Activated naive CD4-positive, alpha-beta T cell treated with anti-CD3 and anti-CD28 coated beads for 36 hours (primary cell): Measurements from ENCODE around the gene RBBP5. TPM values are rescaled to one million over a fixed set of nuclear protein-coding genes. Genes with fewer than 3 reads are reported as not detected.

ENCODE experiments used
- CTCF ChIA-PET: fragments of 350-600 bp; sonication (Branson Sonifier 250); formaldehyde crosslinking; loops from one replicate; lab custom pipeline; 2021; ENCODE audit warnings: antibody characterized with exemption; lab: Charles Lee
- DNase-seq: peaks from one replicate; pipeline ENCODE4 v3.0.0-alpha.2; 2020
- H3K27ac Mint-ChIP-seq: one replicate; pipeline ENCODE4 v1.8.0; 2021; ENCODE audit warnings: mild to moderate bottlenecking, mixed read lengths
- H3K27me3 Mint-ChIP-seq: one replicate; pipeline ENCODE4 v1.8.0; 2021; ENCODE audit warnings: low read depth, mixed read lengths
- H3K36me3 Mint-ChIP-seq: one replicate; pipeline ENCODE4 v1.8.0; 2021; ENCODE audit warnings: low read depth, mixed read lengths
- H3K4me1 Mint-ChIP-seq: one replicate; pipeline ENCODE4 v1.8.0; 2021; ENCODE audit warnings: low read depth, mixed read lengths
- H3K4me3 Mint-ChIP-seq: one replicate; pipeline ENCODE4 v1.8.0; 2021; ENCODE audit warnings: mild to moderate bottlenecking, moderate library complexity, mixed read lengths
- H3K9me3 Mint-ChIP-seq: one replicate; pipeline ENCODE4 v1.8.0; 2021; ENCODE audit warnings: mixed read lengths
- intact Hi-C: fragments of 100-400 bp; cut with micrococcal nuclease; formaldehyde crosslinking; loops from one replicate; pipeline ENCODE4 v1.15.1; 2023
- total RNA-seq, 2 experiments: library from RNA; stranded (reverse); gene quantifications; one replicate each; pipeline ENCODE4 v1.2.3, GENCODE V29; 2021

RBBP5 gene
- total RNA-seq, 2 experiments from 2014 or later: 26.0 to 27.5 TPM

GRCh38 chr1:205061665-205062069 lies 60.1 kb downstream of the RBBP5 start:
- Mint-ChIP-seq H3K9me3 (no peaks in the 10 kb centered on the region), H3K4me3 (no peak overlapping the region), H3K27ac (no peak overlapping the region), H3K27me3 (no peaks in the 10 kb centered on the region), H3K4me1 (peaks cover 2% of the 10 kb centered on the region), H3K36me3 (no peaks in the 10 kb centered on the region)
- intact Hi-C loops: loop anchor here (1.0 kb wide), 2 partner anchors 72 to 86 kb away; no protein-coding TSS in a partner anchor
- CTCF ChIA-PET: interaction anchor here (0.5 to 4.2 kb wide), 40 partner anchors 9 to 435 kb away, joined by 3 to 116 read pairs (median 4); partner anchors contain the start of gene RBBP5
- peak; percentile 90 for DNase-seq

- Mint-ChIP-seq H3K27me3 (no peaks in the 10 kb centered on the region), H3K36me3 (no peaks in the 10 kb centered on the region), H3K4me1 (peaks cover 2% of the 10 kb centered on the region), H3K4me3 (no peak overlapping the region), H3K9me3 (no peaks in the 10 kb centered on the region), H3K27ac (no peak overlapping the region)
- CTCF ChIA-PET: interaction anchor here (0.5 to 4.2 kb wide), 37 partner anchors 9 to 434 kb away, joined by 3 to 116 read pairs (median 5); no protein-coding TSS in a partner anchor
- intact Hi-C loops: loop anchor here (1.0 kb wide), 2 partner anchors 72 to 86 kb away; no protein-coding TSS in a partner anchor
- no peak for DNase-seq
These were observed 60.6 kb downstream of the RBBP5 start for GRCh38 chr1:205061227-205061626.

GRCh38 chr1:205060746-205061145 lies 61.0 kb downstream of the RBBP5 start:
- no peak for DNase-seq
- Mint-ChIP-seq H3K9me3 (no peaks in the 10 kb centered on the region), H3K4me3 (no peak overlapping the region), H3K27ac (no peak overlapping the region), H3K4me1 (peaks cover 2% of the 10 kb centered on the region), H3K36me3 (no peaks in the 10 kb centered on the region), H3K27me3 (no peaks in the 10 kb centered on the region)
- CTCF ChIA-PET: interaction anchor here (0.7 to 4.2 kb wide), 19 partner anchors 10 to 238 kb away, joined by 3 to 116 read pairs (median 8); no protein-coding TSS in a partner anchor
- intact Hi-C loops: loop anchor here (1.0 kb wide), 2 partner anchors 71 to 85 kb away; no protein-coding TSS in a partner anchor

- H3K4me1 Mint-ChIP-seq: peaks cover 2% of the 10 kb centered on the region
- H3K9me3 Mint-ChIP-seq: no peaks in the 10 kb centered on the region
- H3K36me3 Mint-ChIP-seq: no peaks in the 10 kb centered on the region
- intact Hi-C loops: no loop called here
- no peak for DNase-seq
- H3K4me3 Mint-ChIP-seq: no peak overlapping the region
- H3K27ac Mint-ChIP-seq: no peak overlapping the region
- H3K27me3 Mint-ChIP-seq: no peaks in the 10 kb centered on the region
- CTCF ChIA-PET: interaction anchor here (0.6 to 1.1 kb wide), 2 partner anchors 84 to 998 kb away, joined by 3 read pairs; no protein-coding TSS in a partner anchor
These were observed 62.1 kb downstream of the RBBP5 start for GRCh38 chr1:205059660-205060059.

GRCh38 chr1:205058853-205059252 lies 62.9 kb downstream of the RBBP5 start:
- Mint-ChIP-seq H3K27ac (no peak overlapping the region), H3K4me1 (peaks cover 2% of the 10 kb centered on the region), H3K36me3 (no peaks in the 10 kb centered on the region), H3K27me3 (no peaks in the 10 kb centered on the region), H3K4me3 (no peak overlapping the region), H3K9me3 (no peaks in the 10 kb centered on the region)
- CTCF ChIA-PET: interaction anchor here (0.6 to 1.1 kb wide), 2 partner anchors 83 to 997 kb away, joined by 3 read pairs; no protein-coding TSS in a partner anchor
- intact Hi-C loops: no loop called here
- DNase-seq: no peak

GRCh38 chr1:205057808-205058575 lies 63.8 kb downstream of the RBBP5 start:
- H3K9me3 Mint-ChIP-seq: no peaks in the 10 kb centered on the region
- peaks cover 2% of the 10 kb centered on the region for H3K4me1 Mint-ChIP-seq
- intact Hi-C loops: no loop called here
- no peak overlapping the region for H3K27ac Mint-ChIP-seq
- H3K27me3 Mint-ChIP-seq: no peaks in the 10 kb centered on the region
- no peak for DNase-seq
- CTCF ChIA-PET: no interaction called here
- no peaks in the 10 kb centered on the region for H3K36me3 Mint-ChIP-seq
- H3K4me3 Mint-ChIP-seq: no peak overlapping the region

GRCh38 chr1:205056956-205057568 lies 64.7 kb downstream of the RBBP5 start:
- Mint-ChIP-seq H3K4me1 (peaks cover 2% of the 10 kb centered on the region), H3K27me3 (no peaks in the 10 kb centered on the region), H3K36me3 (no peaks in the 10 kb centered on the region), H3K4me3 (no peak overlapping the region), H3K27ac (no peak overlapping the region), H3K9me3 (no peaks in the 10 kb centered on the region)
- DNase-seq: no peak
- CTCF ChIA-PET: interaction anchor here (1.4 kb wide), 1 partner anchor 80 kb away, joined by 4 read pairs; no protein-coding TSS in a partner anchor
- intact Hi-C loops: no loop called here

GRCh38 chr1:205056188-205056611 lies 65.6 kb downstream of the RBBP5 start:
- no peaks in the 10 kb centered on the region for H3K9me3 Mint-ChIP-seq
- H3K27ac Mint-ChIP-seq: no peak overlapping the region
- no peaks in the 10 kb centered on the region for H3K27me3 Mint-ChIP-seq
- DNase-seq: no peak
- CTCF ChIA-PET: interaction anchor here (1.4 kb wide), 1 partner anchor 79 kb away, joined by 4 read pairs; no protein-coding TSS in a partner anchor
- intact Hi-C loops: no loop called here
- H3K4me3 Mint-ChIP-seq: no peak overlapping the region
- H3K4me1 Mint-ChIP-seq: no peaks in the 10 kb centered on the region
- no peaks in the 10 kb centered on the region for H3K36me3 Mint-ChIP-seq

GRCh38 chr1:205054013-205054412 lies 67.8 kb downstream of the RBBP5 start:
- Mint-ChIP-seq H3K4me3 (no peak overlapping the region), H3K9me3 (no peaks in the 10 kb centered on the region), H3K36me3 (no peaks in the 10 kb centered on the region), H3K4me1 (no peaks in the 10 kb centered on the region), H3K27me3 (no peaks in the 10 kb centered on the region), H3K27ac (no peak overlapping the region)
- no peak for DNase-seq
- intact Hi-C loops: no loop called here
- CTCF ChIA-PET: interaction anchor here (1.1 kb wide), 1 partner anchor 65 kb away, joined by 3 read pairs; no protein-coding TSS in a partner anchor

GRCh38 chr1:205053296-205053695 lies 68.5 kb downstream of the RBBP5 start:
- H3K4me3 Mint-ChIP-seq: no peak overlapping the region
- no peaks in the 10 kb centered on the region for H3K4me1 Mint-ChIP-seq
- DNase-seq: no peak
- H3K36me3 Mint-ChIP-seq: no peaks in the 10 kb centered on the region
- CTCF ChIA-PET: interaction anchor here (1.1 to 1.5 kb wide), 2 partner anchors 88 to 246 kb away, joined by 3 to 4 read pairs; no protein-coding TSS in a partner anchor
- intact Hi-C loops: no loop called here
- H3K9me3 Mint-ChIP-seq: no peaks in the 10 kb centered on the region
- H3K27ac Mint-ChIP-seq: no peak overlapping the region
- H3K27me3 Mint-ChIP-seq: no peaks in the 10 kb centered on the region

- Mint-ChIP-seq H3K27ac (no peak overlapping the region), H3K9me3 (no peaks in the 10 kb centered on the region), H3K36me3 (no peaks in the 10 kb centered on the region), H3K27me3 (no peaks in the 10 kb centered on the region), H3K4me3 (no peak overlapping the region), H3K4me1 (no peaks in the 10 kb centered on the region)
- intact Hi-C loops: no loop called here
- CTCF ChIA-PET: interaction anchor here (0.9 to 1.5 kb wide), 3 partner anchors 88 to 300 kb away, joined by 3 to 4 read pairs (median 3); no protein-coding TSS in a partner anchor
- no peak for DNase-seq
These were observed 69.1 kb downstream of the RBBP5 start for GRCh38 chr1:205052690-205053089.

- intact Hi-C loops: no loop called here
- H3K4me1 Mint-ChIP-seq: no peaks in the 10 kb centered on the region
- DNase-seq: no peak
- H3K27me3 Mint-ChIP-seq: peaks cover 18% of the 10 kb centered on the region
- H3K9me3 Mint-ChIP-seq: no peaks in the 10 kb centered on the region
- no peaks in the 10 kb centered on the region for H3K36me3 Mint-ChIP-seq
- no peak overlapping the region for H3K4me3 Mint-ChIP-seq
- CTCF ChIA-PET: interaction anchor here (0.7 kb wide), 1 partner anchor 12 kb away, joined by 3 read pairs; no protein-coding TSS in a partner anchor
- H3K27ac Mint-ChIP-seq: no peak overlapping the region
These were observed 72.3 kb downstream of the RBBP5 start for GRCh38 chr1:205049479-205049878.
